Left ventricle myocardium superior (tissue), 1 donor: ENCODE data around the gene PLA2G2D. TPM values are rescaled to one million over a fixed set of nuclear protein-coding genes. Genes with fewer than 3 reads are reported as not detected.

ENCODE experiments used
- ATAC-seq: fragments of 200-7000 bp; cut with Tn5 transposase; one replicate; pipeline ENCODE4 v1.9.1; 2020; ENCODE audit warnings: mild to moderate bottlenecking, moderate library complexity
- DNase-seq: peaks from one replicate; pipeline ENCODE4 v3.0.0-alpha.2; 2020
- intact Hi-C: fragments of 100-400 bp; cut with micrococcal nuclease; formaldehyde crosslinking; loops from one replicate; pipeline ENCODE4 v1.11.0; 2022
- total RNA-seq: library from RNA; stranded (reverse); fragmentation: NEBNext Ultra II Directional; extraction: Animal tissue kit (Norgen Biotek cat#: 25700); gene quantifications from one replicate; pipeline ENCODE4 v1.2.1, GENCODE V29; 2021
- donor health status: DM: no; HTN: yes; CAD: no; lungs with severe emphysema.

Gene PLA2G2D
- total RNA-seq, 1 donor from 2014 or later: not detected

DNA sequence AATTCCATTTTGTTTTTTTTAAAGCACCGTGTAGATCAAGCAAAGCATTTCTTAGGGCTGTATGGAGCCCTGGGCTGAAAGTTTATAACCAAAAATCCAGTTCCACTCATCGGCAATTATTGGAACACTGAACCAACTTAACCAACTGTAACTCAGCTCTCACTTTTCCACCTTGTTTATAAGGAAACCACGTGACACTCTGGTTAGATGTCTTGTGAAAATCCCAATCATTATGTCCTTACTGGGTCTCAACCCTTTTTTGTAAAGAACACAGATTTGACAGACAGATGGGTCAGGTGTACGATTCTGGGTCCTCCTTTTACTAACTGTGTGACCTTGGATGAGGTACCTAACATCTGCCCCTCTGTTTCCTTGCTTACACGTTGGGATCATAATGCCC is 43.1 kb downstream of the PLA2G2D start:
- no peak for DNase-seq
- no peak for ATAC-seq
- intact Hi-C loops: no loop called here

DNA sequence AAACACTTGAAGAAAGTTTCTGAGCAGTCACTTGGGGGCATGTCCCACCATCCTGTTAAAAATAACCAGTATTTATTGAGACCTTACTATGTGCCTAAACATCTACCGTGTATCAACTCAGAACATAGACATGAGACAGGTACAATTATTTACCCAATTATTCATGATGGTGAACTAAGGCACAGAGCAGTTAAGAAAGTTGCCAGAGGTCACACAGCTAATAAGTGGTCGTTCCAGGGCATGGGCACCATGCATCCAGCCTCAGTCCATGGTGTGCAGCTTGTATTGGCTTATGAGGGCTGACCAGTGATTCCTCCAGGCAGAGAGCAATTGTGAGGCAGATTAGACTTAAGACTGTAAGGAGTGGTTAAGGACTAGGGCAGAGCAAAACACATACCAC is 44.0 kb downstream of the PLA2G2D start:
- DNase-seq (no peak), ATAC-seq (no peak)
- intact Hi-C loops: no loop called here

DNA sequence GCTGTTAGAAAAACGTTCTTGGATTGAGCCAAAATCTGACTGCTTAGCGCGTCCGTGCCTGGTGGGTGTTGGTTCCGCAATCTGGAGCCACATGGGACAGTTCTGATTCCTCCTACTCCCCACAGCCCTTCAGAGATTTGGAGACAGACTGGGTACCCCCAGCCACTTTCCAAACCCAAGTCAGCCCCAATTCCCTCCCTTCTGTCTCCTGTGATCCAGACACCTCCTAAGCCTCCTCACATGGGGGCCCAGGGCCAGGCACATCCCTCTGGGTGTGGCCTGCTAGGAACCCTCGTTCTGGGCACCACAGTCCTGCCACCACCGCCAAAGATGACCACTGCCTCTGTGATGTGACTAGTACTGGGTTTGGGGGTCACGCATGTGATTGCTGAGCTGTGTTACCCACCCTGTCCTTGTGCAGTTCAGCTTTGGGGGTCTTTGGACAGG is 44.6 kb downstream of the PLA2G2D start:
- no peak for ATAC-seq
- intact Hi-C loops: no loop called here
- no peak for DNase-seq

DNA sequence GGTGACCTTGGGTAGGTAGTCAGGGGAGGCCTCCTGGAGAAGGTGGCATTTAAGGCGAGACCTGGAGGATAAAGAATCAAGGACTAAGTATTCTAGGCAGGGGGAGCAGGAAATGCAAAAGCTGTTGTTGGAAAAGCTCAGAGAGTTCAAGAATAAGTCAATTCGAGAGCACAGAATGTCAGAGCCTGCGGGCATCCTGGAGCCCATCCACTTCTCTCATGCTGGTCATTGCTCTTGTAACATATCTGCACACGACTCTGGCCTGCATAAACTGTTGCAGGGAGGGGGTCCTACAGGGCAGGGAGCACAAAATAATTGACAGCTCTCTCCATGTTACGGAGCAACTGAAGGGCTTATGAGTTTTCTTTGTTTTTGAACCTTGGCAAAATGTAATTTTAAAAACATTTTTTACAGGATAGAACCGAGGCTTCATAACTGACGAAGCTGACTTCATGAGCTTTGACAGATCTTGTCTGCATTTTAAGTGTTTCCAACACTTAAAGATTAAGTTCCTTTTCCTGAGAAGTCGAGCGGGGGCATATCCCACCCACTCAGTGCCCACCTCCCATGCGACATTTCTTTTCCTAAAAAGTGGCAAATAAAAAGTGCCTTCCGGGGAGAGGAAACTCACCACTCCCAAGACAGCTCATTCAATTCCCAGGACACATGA is 45.1 kb downstream of the PLA2G2D start:
- DNase-seq (no peak), ATAC-seq (no peak)
- intact Hi-C loops: no loop called here

DNA sequence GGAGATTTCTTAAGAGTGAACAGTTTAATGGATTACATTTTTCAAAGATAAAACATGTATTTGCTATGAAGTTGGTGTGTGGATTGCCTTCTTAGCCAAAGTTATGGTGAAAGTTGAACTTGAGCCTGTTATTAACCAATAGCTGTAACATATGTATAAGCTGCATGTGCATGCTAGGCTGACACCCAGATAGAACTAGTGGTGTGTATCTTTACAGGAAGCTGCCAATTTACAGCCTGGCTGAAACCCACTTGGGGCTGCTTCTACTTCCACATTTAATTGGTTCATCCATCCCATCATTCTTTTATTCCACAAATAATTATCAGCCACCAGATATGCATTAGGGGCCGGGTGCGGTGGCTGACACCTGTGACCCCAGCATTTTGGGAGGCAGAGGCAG is 46.1 kb downstream of the PLA2G2D start:
- DNase-seq (no peak), ATAC-seq (no peak)
- intact Hi-C loops: no loop called here

DNA sequence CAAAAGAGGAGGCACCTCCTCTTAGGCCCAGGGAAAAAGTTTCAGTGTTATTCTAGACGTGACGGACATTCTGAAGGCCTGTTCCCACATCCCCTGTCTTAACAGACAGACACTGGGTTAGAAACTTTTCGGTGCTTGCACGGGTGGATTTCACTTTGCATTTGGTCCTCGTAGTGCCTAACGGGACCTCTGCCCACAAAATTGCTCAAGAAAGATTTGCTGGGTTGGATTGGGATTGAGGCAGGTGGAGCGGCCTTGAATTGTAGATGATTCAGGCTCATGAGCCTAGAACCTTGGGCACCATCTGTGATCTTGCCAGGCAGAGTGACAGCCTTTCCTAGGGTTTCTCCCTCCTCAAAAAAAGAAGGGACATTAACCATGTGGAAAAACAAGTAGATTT is 46.6 kb downstream of the PLA2G2D start:
- intact Hi-C loops: no loop called here
- DNase-seq (no peak), ATAC-seq (no peak)

DNA sequence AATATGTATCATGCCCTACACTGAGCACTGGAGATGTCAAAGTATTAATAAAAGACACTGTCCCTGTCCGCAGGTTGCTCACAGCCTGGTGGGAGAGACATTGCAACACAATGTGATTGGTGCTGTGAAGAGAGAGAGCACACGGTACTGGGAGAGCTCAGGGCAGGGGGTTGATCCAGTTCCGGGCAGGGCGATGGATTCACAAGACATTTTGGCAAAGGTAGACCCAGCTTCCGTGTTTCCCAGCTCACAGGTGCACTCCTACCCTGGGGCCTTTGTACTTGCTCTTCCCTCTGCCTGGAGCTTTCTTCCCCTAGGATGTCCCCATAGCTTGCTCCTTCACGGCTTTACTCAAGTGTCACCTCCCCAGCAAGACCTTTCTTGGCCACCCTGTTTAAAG is 47.9 kb downstream of the PLA2G2D start:
- DNase-seq (no peak), ATAC-seq (no peak)
- intact Hi-C loops: no loop called here

DNA sequence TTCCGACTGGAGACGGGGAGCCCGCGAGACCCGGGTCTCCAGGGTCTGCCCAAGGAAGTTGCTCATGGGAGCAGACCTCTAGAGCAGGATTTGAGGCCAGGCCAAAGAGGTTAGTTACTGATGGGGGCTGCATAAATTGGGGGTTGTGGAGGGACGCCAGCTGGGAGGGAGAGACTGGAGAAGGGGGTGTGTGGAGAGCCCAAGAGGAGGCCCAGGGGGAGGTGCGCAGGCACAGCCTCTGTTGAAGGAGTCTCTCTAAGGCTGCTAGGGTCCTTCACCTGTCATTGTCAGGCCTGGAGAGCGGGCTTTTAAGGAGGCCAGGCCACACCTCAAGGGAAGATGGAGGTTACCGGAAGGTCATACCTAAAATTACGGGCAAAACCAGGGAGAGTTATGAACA is 49.0 kb downstream of the PLA2G2D start:
- DNase-seq (no peak), ATAC-seq (peak; percentile 61)
- intact Hi-C loops: no loop called here

DNA sequence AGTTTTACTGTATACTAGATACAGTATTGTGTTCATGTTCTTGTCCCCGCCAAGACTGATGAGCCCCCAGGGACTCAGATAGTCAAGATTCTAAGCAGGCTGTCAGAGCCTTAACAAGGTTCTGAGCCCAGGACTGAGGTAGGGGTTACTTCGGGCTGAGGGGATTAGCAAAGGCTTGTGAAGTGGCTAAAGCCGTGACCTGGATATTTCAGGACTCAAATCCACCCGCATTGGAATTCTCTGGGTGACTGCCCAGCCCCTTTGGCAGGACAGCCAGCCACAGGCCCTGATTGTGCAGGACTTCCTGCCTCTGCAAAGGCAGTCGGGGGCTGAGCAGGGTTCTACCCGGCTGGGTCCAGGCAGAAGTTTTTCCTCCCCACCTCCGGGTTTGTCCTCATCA is 49.5 kb downstream of the PLA2G2D start, which contains the start of gene PLA2G5:
PLA2G5 (plus strand) TSS at position 321 of the 400 bp plus-strand sequence. CDS start 14,637 bp downstream, outside the sequence.
- peak; percentile 90 for DNase-seq
- ATAC-seq: peak; percentile 94
- intact Hi-C loops: no loop called here

DNA sequence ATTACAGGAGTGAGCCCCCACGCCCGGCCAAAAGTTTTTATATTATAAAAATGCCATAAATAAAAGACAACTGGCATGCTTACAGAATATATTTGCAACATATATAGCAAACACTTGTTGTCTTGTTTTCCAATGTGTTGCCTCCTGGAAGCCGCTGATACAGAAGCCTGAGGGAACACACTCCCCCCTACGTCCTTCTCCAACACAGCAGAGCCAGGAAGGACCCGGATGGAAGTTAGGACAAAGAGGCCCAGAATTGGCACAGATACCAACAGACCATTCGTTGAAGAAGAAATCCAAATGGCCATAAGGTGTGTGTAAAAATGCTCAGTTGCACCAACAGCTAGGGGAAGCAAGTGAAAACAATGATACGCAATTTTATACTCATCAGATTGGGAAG is 50.6 kb downstream of the PLA2G2D start:
- DNase-seq (no peak), ATAC-seq (no peak)
- intact Hi-C loops: no loop called here

DNA sequence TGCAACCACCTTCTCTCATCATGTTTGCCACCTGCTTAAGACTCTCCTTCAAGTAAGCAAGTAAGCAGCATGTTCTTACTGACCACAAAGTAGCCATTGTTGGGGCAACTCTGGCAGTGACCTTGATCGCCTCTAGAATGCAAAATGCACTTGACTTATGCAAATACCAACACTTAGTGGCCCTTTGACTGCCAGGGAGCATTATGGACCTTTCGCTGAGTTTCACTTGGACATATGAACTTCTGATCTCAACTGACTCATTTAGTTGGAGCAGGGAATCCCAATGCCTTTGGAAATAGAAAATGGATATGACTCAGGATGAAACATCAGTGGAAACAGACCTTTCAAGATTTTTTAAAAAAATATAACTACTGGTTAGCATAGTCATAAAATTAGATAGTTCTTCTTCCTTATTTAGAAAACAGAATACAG is 55.5 kb downstream of the PLA2G2D start:
- ATAC-seq: no peak

More for the DNA sequence above, 55.5 kb downstream of the PLA2G2D start:
- no peak for DNase-seq
- intact Hi-C loops: no loop called here

Other genes starting within 250 kb of the PLA2G2D start
- gene OTUD3, start 237.1 kb downstream of the PLA2G2D start, total RNA-seq: 3.7 TPM
- gene PLA2G2E, start 195.9 kb downstream of the PLA2G2D start, total RNA-seq: not detected
- gene PLA2G2A, start 139.9 kb downstream of the PLA2G2D start, total RNA-seq: 82.2 TPM
- gene PLA2G5, start 49.3 kb downstream of the PLA2G2D start, total RNA-seq: 47.1 TPM
- gene PLA2G2F, start 19.8 kb upstream of the PLA2G2D start, total RNA-seq: not detected
- gene UBXN10, start 66.6 kb upstream of the PLA2G2D start, total RNA-seq: 0.92 TPM
- not detected for gene PLA2G2C, start 67.0 kb upstream of the PLA2G2D start, total RNA-seq
- gene VWA5B1, start 171.3 kb upstream of the PLA2G2D start, total RNA-seq: not detected